ENCODE measurements around the gene TTI1. TPM values are rescaled to one million over a fixed set of nuclear protein-coding genes. Genes with fewer than 3 reads are reported as not detected.
A peak's percentile ranks its signal among the peaks of the same experiment; 100 is the strongest.

The TTI1 gene
- total RNA-seq, 4 donors from 2014 or later = 4.5 to 19.5 (median 9.4) TPM

DNA sequence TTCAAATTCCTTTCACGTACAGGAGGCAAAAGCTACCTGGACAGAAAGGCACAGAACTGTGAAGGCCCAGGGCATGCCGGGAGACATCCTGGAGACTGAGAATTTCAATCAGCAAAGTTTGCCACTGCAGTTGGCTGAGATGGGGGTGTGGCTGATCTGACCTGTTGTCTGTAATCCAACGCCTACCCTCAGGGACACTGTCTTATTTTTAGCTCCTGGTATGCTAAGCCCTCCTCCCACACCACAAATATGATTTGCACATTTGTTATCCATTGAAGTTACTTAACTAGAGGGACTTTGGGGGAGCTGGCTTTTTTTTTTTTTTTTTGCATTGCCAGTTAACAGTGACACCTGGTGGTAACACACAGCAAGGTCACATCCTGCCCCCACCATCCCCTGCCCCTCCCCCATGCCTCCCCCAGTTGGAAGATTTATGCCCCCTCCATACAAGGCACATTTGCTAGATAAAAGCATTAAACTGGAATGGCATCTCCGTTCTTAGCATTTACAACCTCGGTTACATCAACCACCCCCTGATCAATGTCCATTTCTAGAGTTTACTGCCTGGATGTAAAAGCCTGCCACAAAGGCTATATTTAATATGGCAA lies 40.4 kb downstream of the TTI1 start:
- Histone ChIP-seq H3K9me3 (no peaks in the 10 kb centered on the region), H3K27me3 (no peaks in the 10 kb centered on the region), H3K4me3 (no peak overlapping the region), H3K4me1 (peaks cover 6 to 46% (median 33%) of the 10 kb centered on the region in 4 donors), H3K36me3 (peaks cover 0 to 22% (median 10%) of the 10 kb centered on the region in 4 donors), H3K27ac (peak overlapping the region; percentile 39 to 57 (median 46))
- peak; percentile 34 for DNase-seq
- intact Hi-C loops (cut with DNase I; ENCODE audit: low total_unique reads) (loop anchor here (5.0 to 10.0 kb wide), 2 partner anchors 426 to 608 kb away; no protein-coding TSS in a partner anchor), in situ Hi-C loops (cut with MboI; ENCODE audit: low pct_ligation_motif_present in 1 of 4, low pct_unique_long_range_greater_than_20kb in 1 of 4, low sequenced_read_pairs in 3 of 4) (loop anchor here in 3 of 4 donors (10.0 to 25.0 kb wide), 2 partner anchors 418 to 431 kb away; no protein-coding TSS in a partner anchor)
- 40% methylated on average over 5 of the region's 5 CpGs; no CpG with 5 or more reads in 1 of the 2 donors for WGBS, 2 donors (ENCODE audit: low coverage in 1 of 2)
- no peak for TF ChIP-seq EP300 (IDR thresholded peaks at IDR 0.05; ENCODE audit: low read depth)
- TF ChIP-seq, protein P1, sequence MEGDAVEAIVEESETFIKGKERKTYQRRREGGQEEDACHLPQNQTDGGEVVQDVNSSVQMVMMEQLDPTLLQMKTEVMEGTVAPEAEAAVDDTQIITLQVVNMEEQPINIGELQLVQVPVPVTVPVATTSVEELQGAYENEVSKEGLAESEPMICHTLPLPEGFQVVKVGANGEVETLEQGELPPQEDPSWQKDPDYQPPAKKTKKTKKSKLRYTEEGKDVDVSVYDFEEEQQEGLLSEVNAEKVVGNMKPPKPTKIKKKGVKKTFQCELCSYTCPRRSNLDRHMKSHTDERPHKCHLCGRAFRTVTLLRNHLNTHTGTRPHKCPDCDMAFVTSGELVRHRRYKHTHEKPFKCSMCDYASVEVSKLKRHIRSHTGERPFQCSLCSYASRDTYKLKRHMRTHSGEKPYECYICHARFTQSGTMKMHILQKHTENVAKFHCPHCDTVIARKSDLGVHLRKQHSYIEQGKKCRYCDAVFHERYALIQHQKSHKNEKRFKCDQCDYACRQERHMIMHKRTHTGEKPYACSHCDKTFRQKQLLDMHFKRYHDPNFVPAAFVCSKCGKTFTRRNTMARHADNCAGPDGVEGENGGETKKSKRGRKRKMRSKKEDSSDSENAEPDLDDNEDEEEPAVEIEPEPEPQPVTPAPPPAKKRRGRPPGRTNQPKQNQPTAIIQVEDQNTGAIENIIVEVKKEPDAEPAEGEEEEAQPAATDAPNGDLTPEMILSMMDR (IDR thresholded peaks at IDR 0.05) = peak; percentile 42 to 67 (median 55)

- no peak for TF ChIP-seq POLR2A (IDR thresholded peaks at IDR 0.05)
- TF ChIP-seq POLR2AphosphoS5 (IDR thresholded peaks at IDR 0.05) = no peak
- TF ChIP-seq, protein P1 (IDR thresholded peaks at IDR 0.05) = no peak
- TF ChIP-seq EP300 (IDR thresholded peaks at IDR 0.05; ENCODE audit: low read depth) = no peak
- Histone ChIP-seq H3K27me3 (no peaks in the 10 kb centered on the region), H3K9me3 (no peaks in the 10 kb centered on the region), H3K4me3 (no peak overlapping the region), H3K4me1 (peaks cover 14 to 56% (median 43%) of the 10 kb centered on the region in 4 donors), H3K27ac (peak overlapping the region in 1 of 4 donors; percentile 57), H3K36me3 (peaks cover 0 to 18% (median 7%) of the 10 kb centered on the region in 4 donors)
- intact Hi-C loops (cut with DNase I; ENCODE audit: low total_unique reads) (loop anchor here (5.0 to 10.0 kb wide), 2 partner anchors 425 to 607 kb away; no protein-coding TSS in a partner anchor), in situ Hi-C loops (cut with MboI; ENCODE audit: low pct_ligation_motif_present in 1 of 4, low pct_unique_long_range_greater_than_20kb in 1 of 4, low sequenced_read_pairs in 3 of 4) (loop anchor here in 3 of 4 donors (10.0 to 25.0 kb wide), 2 partner anchors 417 to 430 kb away; no protein-coding TSS in a partner anchor)
- DNase-seq = no peak
- 95% methylated on average over 4 of the region's 4 CpGs; no CpG with 5 or more reads in 1 of the 2 donors for WGBS, 2 donors (ENCODE audit: low coverage in 1 of 2)
These were observed 41.3 kb downstream of the TTI1 start for GRCh38 chr20:37991908-37992307.

DNA sequence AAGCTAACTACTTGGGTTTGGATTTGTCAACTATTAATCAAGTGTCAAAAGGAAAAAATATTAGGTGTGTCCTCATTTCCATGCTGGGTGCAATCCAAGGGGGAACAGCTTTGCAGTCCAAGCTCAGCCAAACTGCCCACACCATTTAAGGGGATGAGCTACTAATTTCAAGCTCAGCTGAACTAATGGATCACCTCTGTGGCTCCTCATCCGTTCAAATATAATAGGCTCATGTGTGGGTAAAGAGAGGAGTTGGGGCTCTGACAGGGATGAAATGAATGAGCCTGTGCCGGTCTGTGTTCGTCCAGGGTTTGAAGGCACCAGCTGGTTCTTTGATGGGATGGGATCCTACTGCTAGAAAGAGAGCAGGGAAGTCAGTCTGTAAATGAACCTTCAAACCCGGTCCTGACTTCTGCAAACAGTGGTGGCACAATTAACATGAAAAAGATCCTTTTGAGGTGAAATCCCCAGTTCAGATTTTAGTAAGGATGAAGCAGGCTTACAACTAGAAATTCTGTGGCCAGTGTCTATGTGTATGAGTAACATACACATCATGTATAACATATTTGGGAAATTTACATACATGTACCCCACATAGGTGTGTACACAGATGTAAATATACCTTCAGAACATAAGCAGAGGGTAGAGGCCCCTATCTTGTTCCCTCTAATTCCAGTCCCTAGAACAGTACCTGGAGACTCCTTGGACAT lies 41.9 kb downstream of the TTI1 start:
- intact Hi-C loops (cut with DNase I; ENCODE audit: low total_unique reads) = loop anchor here (5.0 to 10.0 kb wide), 2 partner anchors 424 to 607 kb away; no protein-coding TSS in a partner anchor
- no peak for DNase-seq
- no peak overlapping the region for H3K4me3 ChIP-seq
- 85% methylated on average over 4 of the region's 4 CpGs; no CpG with 5 or more reads in 1 of the 2 donors for WGBS, 2 donors (ENCODE audit: low coverage in 1 of 2)
- H3K9me3 ChIP-seq = no peaks in the 10 kb centered on the region
- in situ Hi-C loops (cut with MboI; ENCODE audit: low pct_ligation_motif_present in 1 of 4, low pct_unique_long_range_greater_than_20kb in 1 of 4, low sequenced_read_pairs in 3 of 4) = loop anchor here in 3 of 4 donors (10.0 to 25.0 kb wide), 2 partner anchors 417 to 429 kb away; no protein-coding TSS in a partner anchor
- H3K27ac ChIP-seq = peak overlapping the region; percentile 24 to 53 (median 48)
- peaks cover 14 to 62% (median 48%) of the 10 kb centered on the region in 4 donors for H3K4me1 ChIP-seq
- H3K27me3 ChIP-seq = no peaks in the 10 kb centered on the region
- H3K36me3 ChIP-seq = peaks cover 0 to 12% (median 5%) of the 10 kb centered on the region in 4 donors
- no peak for TF ChIP-seq POLR2AphosphoS5 (IDR thresholded peaks at IDR 0.05)

- Histone ChIP-seq H3K36me3 (peaks cover 0 to 5% (median 2%) of the 10 kb centered on the region in 4 donors), H3K4me1 (peaks cover 14 to 63% (median 49%) of the 10 kb centered on the region in 4 donors), H3K4me3 (no peak overlapping the region), H3K27ac (peak overlapping the region; percentile 24 to 53 (median 48)), H3K9me3 (no peaks in the 10 kb centered on the region), H3K27me3 (no peaks in the 10 kb centered on the region)
- intact Hi-C loops (cut with DNase I; ENCODE audit: low total_unique reads) (loop anchor here (5.0 to 10.0 kb wide), 2 partner anchors 423 to 606 kb away; no protein-coding TSS in a partner anchor), in situ Hi-C loops (cut with MboI; ENCODE audit: low pct_ligation_motif_present in 1 of 4, low pct_unique_long_range_greater_than_20kb in 1 of 4, low sequenced_read_pairs in 3 of 4) (loop anchor here in 3 of 4 donors (10.0 to 25.0 kb wide), 2 partner anchors 416 to 428 kb away; no protein-coding TSS in a partner anchor)
- peak; percentile 56 for TF ChIP-seq EP300 (IDR thresholded peaks at IDR 0.05; ENCODE audit: low read depth)
- TF ChIP-seq POLR2A (IDR thresholded peaks at IDR 0.05) = no peak
- no peak for TF ChIP-seq POLR2AphosphoS5 (IDR thresholded peaks at IDR 0.05)
- DNase-seq = peak; percentile 76
- 43% methylated on average over 10 of the region's 10 CpGs; no CpG with 5 or more reads in 1 of the 2 donors for WGBS, 2 donors (ENCODE audit: low coverage in 1 of 2)
These were observed 42.6 kb downstream of the TTI1 start for GRCh38 chr20:37990571-37991151.
